ENCODE data around the gene AADACL2. TPM values are rescaled to one million over a fixed set of nuclear protein-coding genes. Genes with fewer than 3 reads are reported as not detected.

The AADACL2 gene
- total and polyA plus RNA-seq, 9 of the 15 experiments (the other 6 are each of a cell fraction or from before 2014, with no cell fraction given): not detected

DNA sequence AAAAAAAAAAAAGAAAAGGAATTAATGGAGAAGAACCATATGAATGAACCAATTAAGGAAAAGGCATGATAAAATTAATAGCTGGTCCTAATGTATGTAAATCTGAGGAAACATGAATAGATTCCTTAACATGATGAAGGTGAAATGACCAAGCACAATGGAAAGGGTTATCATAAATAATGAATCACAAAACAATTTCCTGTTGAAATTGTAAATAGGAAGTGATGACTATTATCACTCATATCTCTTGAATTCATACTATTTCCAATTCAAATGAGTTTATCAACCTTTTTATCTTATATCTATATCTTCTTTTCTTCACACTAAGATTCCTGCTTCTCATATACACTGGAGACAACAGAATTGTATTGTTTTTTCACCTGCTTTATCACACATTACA lies 32.0 kb downstream of the AADACL2 start:
- FAIRE-seq (no peak), DNase-seq (ENCODE audit: extremely low read depth in 1 of 4, low spot score in 3 of 4) (no peak), ATAC-seq (no peak)
- Histone ChIP-seq H4K20me1 (replicated peaks; ENCODE audit: control insufficient read depth, insufficient read depth, low read length) (no peaks in the 10 kb centered on the region), H3K27me3 (ENCODE audit: control insufficient read depth in 2 of 2, insufficient read depth in 2 of 2, low read length in 2 of 2) (no peaks in the 10 kb centered on the region), H3K4me1 (replicated peaks in 1 of 2; ENCODE audit: control insufficient read depth in 2 of 2, insufficient read depth in 2 of 2, low read length in 2 of 2) (peaks cover 0 to 7% of the 10 kb centered on the region in 2 experiments; a peak in 3 of 5 replicates), H2AFZ (ENCODE audit: low read depth, low read length) (no peak overlapping the region), H3K27ac (ENCODE audit: extremely low read depth, low read depth, low read length) (no peak overlapping the region), H3K9me3 (replicated peaks; ENCODE audit: control insufficient read depth, insufficient read depth, low read depth, low read length) (no peaks in the 10 kb centered on the region), H3K79me2 (ENCODE audit: control insufficient read depth, insufficient read depth, low read length) (no peaks in the 10 kb centered on the region), H3K9ac (ENCODE audit: insufficient read depth in 1 of 2, low read depth in 2 of 2, low read length in 2 of 2) (no peak overlapping the region), H3K4me3 (no peak overlapping the region), H3K9me1 (ENCODE audit: control insufficient read depth, insufficient read depth, low read length) (no peaks in the 10 kb centered on the region), H3K4me2 (ENCODE audit: insufficient read depth, low read length) (no peak overlapping the region), H3K36me3 (ENCODE audit: control insufficient read depth, insufficient read depth, low read length) (no peaks in the 10 kb centered on the region)
- ChIA-PET POLR2A (no interaction called here), CTCF (ENCODE audit: low intra/inter-chr PET ratio) (no interaction called here)
- TF ChIP-seq GATAD2A (IDR thresholded peaks at IDR 0.05): no peak
- no peak for TF ChIP-seq ZNF143 (CRISPR knock-in tag; IDR thresholded peaks at IDR 0.05)
- no peak for TF ChIP-seq NR3C1 (CRISPR knock-in tag; IDR thresholded peaks at IDR 0.05)
- TF ChIP-seq ZKSCAN1 (IDR thresholded peaks at IDR 0.05; ENCODE audit: low read depth, low read length): no peak
- no peak for TF ChIP-seq MCM3 (IDR thresholded peaks at IDR 0.05)
- no peak for TF ChIP-seq MEF2D (tag; conservative IDR thresholded peaks at IDR 0.05; ENCODE audit: low read depth)
- TF ChIP-seq ZNF696 (CRISPR knock-in tag; conservative IDR thresholded peaks at IDR 0.05): no peak
- TF ChIP-seq ZNF253 (CRISPR knock-in tag; conservative IDR thresholded peaks at IDR 0.05): no peak
- TF ChIP-seq ZNF551 (CRISPR knock-in tag; IDR thresholded peaks at IDR 0.05): no peak
- TF ChIP-seq TFAM (CRISPR knock-in tag; conservative IDR thresholded peaks at IDR 0.05): no peak
- no peak for TF ChIP-seq TBP (optimal IDR thresholded peaks at IDR 0.05; ENCODE audit: low read depth, low read length)
- no peak for TF ChIP-seq PHF21A (IDR thresholded peaks at IDR 0.05; ENCODE audit: borderline replicate concordance, low read depth)
- no peak for TF ChIP-seq ZNF274 (IDR thresholded peaks at IDR 0.05; ENCODE audit: borderline replicate concordance, low read depth, low read length)
- in situ Hi-C loops (cut with MboI) (no loop called here), intact Hi-C loops (cut with micrococcal nuclease) (no loop called here)
- no TSS peak for BruUV-seq (replicated peaks)
